GM18867 (cell line): ENCODE data around the gene WAS.
"Not testable (repeated sequence)": the region's sequence is repeated elsewhere in the genome, so short reads cannot be mapped to it uniquely, and the experiment has no call there.

Experiments
- ATAC-seq: cut with Tn5 transposase; IDR thresholded peaks from one replicate; pipeline ENCODE4 v1.9.1; 2021; ENCODE audit warnings: mild to moderate bottlenecking, moderate library complexity; ENCODE audit not compliant: unreplicated experiment

Gene WAS

DNA sequence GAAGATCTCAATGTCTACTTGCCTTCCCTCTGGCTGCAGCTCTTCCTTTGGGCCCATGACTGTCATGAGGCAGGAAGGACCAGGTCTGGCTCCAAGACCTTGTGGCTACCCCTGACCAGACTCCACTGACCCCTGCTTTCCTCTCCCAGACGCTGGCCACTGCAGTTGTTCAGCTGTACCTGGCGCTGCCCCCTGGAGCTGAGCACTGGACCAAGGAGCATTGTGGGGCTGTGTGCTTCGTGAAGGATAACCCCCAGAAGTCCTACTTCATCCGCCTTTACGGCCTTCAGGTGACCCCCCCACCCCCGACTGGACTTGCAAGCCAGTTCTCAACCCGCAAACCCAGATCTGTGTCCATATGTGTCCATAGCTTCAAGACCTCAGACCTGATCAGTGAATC is 535 bp downstream of the WAS start:
- no peak for ATAC-seq

DNA sequence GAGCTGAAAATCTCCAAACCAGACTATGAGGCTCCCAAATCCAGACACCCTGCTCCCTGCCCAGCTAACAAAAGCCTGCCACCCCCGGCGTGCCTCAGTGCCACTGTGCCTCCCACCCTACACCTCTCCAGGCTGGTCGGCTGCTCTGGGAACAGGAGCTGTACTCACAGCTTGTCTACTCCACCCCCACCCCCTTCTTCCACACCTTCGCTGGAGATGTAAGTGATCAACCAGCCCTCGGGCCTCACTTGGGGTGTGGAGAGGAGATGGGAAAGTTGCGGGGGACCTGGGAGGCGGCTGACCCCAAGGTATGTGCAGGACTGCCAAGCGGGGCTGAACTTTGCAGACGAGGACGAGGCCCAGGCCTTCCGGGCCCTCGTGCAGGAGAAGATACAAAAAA is 1.8 kb downstream of the WAS start:
- no peak for ATAC-seq

GRCh38 chrX:48688531-48689150 is 5.0 kb downstream of the WAS start:
- ATAC-seq, result no peak

- no peak for ATAC-seq
These were observed 5.8 kb downstream of the WAS start for GRCh38 chrX:48689208-48689920.

DNA sequence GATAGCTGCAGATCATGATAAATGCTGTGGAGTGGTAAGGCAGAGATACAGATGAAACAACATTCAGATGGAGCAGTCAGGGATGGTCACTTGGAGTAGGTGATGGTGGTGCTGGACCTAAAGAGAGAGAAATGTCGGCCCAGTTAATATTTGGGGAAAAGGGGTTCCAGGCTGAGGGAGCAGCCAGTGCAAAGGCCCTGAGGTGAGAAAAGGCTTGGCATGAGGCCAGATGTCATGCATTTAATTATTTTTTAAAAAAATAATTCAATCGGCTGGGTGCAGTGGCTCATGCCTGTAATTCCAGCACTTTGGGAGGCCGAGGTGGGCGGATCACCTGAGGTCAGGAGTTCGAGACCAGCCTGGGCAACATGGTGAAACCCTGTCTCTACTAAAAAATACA is 8.1 kb downstream of the WAS start:
- ATAC-seq, result not testable (repeated sequence)

DNA sequence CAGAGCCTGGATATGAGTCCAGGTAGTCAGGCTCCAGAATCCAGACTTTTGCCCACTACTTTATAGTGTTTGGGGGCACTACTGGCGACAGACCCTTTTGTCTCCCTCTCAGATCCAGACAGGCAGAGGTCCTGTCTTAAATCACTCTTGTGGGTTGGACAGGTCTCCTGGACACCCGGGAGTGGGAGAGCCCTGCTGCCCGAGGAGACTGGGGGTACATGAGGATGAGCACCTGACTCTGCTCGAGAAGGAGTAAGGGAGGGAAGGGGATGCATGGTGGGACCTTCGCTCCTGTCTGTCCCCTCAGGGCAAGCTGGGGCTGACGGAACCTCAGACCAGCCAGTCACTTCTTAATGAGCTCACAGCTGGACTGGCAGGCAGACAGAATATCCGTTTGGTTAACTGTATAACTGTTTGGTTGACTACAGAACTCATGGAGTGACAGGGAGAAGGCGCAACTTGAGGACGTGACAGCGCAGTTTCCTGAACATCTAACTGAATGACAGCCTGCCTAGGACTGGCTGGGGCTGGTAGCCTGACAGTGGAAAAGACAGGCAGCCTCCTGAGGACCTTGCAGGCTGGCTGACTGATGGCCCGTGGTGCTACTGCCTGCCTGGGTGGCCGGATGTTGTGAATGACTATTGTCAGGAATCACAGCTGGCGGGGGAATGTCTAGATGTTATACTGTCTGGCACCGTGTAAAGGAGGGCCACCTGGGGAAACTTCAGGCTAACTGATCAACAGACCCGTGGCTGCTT is 11.4 kb downstream of the WAS start:
- ATAC-seq, result no peak

DNA sequence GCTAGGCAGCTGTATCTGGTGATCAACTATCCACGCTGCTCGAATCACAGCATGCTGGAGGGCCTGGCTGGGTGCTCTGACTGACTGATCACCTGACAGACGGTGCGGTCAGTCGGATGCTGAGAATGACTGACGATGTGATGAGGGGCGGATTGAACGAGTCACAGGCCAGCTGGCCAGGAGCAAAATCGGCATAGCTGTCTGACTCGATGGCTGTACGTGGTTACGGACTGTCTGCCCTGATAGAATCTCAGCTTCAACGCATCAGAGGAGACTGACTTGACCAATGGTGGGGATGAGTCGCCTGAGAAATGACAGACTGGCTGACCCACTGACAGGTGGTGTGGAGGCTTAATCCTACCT is 11.9 kb downstream of the WAS start:
- ATAC-seq, result no peak

- peak; percentile 2 for ATAC-seq
These were observed 12.3 kb downstream of the WAS start for GRCh38 chrX:48695925-48696300.

DNA sequence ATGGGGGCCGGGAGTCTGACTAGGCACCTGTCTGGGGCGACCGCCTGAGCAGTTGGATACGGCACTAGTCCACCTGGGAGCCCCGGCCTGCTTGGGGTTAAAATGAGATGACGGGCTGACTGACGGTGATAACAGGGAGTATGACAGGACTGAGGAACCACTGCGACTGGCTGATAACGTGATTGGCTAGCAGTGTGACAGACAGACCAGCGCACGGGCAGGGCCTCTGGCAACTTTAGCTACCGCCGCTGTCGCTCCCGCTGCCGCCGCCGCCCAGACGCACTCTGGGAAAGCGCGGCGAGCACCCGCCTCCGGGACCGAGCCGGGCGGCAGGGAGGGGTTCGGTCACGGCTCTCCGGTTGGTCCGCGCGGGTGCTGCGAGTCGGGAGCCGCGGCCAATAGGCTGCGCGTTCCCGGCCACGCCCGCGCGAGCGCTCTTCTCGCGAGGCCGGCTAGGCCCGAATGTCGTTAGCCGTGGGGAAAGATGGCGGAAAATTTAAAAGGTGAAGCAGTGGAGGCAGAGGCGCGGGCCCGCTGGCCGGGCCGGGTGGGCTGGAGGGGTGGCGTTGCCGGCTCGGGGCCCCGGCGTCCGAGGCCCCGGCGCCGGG is 12.8 kb downstream of the WAS start, which contains the start of gene SUV39H1:
Gene SUV39H1, plus strand, starts transcription at position 434 of the 608 bp plus-strand sequence. Its CDS starts 51 bp downstream, at position 485.
- ATAC-seq, result peak; percentile 84

DNA sequence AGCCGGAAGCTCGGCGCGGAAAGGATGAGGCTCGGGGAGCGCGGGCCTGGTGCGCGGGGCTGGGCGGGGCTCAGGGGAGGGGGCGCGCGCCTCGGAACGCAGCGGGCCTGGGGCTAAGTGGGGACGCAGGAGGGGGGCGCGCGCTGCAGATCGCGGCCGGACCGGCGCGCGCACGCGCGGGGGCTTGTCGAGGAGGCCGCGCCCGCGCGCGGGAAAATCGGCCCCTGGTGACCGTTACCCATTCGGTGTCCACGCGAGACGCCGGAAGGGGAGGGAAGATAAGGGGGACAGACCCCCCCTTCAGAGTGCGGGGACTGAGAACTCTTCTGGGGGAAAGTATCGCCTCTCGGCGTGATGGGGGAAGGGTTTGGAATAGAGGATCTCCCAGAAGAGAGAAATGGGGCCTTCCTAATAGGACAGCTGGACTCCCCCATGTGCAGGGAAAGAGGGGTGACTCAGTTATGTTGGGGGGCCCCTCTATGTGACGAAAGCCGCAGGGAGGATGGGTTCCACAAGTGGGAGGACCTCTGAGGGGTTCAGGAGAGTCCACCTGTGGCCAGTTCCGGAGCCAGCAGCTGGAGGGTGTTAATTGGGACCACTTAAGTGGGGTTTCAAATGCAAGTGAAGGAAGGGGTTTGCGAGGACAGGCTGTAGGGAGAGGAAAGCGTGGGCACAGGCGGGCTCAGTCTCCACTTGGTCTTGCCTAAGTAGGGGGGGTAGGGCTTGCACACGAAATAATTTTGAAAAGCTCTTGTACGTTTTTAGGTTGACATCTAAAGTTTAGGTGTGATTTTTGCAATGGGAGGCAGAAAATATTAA is 13.5 kb downstream of the WAS start:
- peak; percentile 17 for ATAC-seq

DNA sequence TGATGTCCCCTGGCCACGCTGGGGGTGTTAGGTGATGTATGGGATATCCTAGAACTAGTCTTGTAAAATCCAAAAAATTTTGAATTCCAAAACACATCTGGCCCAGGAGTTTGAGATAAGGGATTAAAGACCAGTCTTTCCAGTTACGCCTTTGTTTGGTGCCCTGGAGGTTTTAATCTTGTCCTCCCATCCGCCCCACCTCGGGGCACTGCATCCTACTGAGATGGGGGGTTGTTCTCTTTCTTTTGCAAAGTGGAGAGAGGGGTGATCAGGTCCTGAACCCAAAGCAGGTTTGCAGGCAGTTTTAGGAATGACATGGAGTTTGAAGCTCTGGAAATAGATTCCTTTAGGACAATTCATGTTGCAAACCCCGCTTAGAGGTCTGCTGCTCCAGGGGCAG is 14.7 kb downstream of the WAS start:
- ATAC-seq, result no peak

DNA sequence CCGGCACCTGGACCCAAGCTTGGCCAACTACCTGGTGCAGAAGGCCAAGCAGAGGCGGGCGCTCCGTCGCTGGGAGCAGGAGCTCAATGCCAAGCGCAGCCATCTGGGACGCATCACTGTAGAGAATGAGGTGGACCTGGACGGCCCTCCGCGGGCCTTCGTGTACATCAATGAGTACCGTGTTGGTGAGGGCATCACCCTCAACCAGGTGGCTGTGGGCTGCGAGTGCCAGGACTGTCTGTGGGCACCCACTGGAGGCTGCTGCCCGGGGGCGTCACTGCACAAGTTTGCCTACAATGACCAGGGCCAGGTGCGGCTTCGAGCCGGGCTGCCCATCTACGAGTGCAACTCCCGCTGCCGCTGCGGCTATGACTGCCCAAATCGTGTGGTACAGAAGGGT is 16.6 kb downstream of the WAS start:
- no peak for ATAC-seq

DNA sequence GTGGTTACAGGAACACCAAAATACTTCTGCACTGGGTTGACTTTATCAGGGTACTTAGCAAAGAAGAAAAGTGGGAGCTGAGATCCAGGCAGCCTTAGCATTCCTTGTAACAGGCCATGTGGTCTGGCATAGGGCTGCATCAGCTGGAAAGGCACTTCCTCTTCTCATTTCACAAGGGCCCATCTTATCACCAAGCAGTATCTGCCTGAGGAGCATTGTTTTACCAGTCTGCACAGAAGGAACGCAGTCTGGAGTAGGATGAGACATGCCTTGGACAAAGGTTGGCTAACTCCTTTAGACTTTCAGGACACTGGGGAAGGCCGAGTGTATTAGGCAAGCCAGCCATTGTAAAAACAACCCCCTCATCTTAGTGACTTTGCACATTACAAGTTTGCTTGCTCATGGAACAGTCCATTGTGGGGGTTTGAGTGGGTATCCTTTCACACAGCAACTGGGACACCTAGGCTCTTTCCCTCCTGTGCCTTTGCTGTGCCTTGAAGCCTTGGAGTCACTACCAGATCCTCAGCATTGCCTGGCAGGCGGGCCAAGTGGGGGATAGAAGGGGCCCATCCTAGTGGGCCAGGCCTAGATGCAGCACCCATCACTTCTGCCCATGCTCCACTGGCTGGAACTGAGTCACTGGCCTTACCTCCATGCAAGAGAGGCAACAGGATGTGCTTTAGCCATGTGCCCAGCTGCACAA is 17.5 kb downstream of the WAS start:
- no peak for ATAC-seq

DNA sequence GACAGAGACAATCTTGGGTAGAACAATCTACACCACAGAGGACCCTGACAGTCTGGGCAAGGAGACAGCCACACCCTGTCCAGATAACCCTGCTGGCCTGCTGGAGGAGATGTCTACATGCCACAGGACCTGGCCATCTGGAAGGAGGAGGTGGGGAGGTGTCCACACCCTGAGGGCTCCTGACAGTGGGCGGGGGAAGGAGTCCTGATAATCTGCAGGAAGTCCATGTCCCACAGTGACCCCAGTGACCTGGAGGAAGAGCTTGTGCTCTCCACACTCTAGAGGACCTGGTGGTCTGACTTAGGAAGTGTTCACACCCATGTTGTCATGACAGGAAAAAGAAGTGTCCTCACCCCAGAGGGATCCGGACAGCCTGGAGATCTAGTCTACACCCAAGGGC is 18.4 kb downstream of the WAS start:
- no peak for ATAC-seq

- no peak for ATAC-seq
These were observed 19.1 kb downstream of the WAS start for GRCh38 chrX:48702716-48703115.

DNA sequence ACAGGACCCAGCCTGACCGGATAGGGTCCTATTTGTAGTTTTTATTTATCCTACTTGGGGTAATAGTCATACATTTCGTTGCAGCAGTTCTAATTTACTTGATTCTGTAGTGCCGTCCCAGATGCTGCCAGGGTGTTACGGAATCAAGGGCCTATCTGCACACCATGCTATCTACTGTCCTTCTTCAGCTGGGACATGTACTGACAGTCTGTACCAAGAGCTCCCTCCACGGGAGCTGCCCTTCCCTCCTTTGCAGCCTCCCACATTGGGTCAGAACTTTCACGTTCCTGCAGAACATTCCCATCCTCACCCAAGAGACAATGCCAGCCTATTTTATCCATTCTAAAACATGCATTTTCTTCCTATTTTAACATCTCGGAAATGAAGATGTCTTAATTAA is 19.6 kb downstream of the WAS start:
- no peak for ATAC-seq

GRCh38 chrX:48703642-48704481 is 20.3 kb downstream of the WAS start:
- no peak for ATAC-seq

DNA sequence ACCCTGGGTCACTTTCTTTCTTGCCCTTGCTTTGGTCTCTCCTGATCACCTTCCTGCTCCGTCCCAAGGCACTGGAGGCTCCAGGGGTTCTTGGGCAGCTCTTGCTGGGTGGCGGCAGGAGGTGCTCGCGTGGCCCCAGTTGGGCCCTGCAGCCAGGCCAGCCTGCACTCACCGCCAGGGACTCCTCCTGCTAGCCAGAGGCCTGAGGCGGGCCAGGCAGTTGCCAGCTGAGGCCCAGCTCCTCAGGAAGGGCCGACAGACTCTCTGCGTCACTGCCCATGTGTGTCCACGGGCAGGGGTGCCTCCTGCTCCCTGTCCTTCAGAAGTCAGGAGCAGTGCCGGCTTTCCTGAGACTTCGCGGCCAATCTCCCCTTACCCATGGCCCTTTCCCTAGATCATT is 22.3 kb downstream of the WAS start:
- no peak for ATAC-seq

GRCh38 chrX:48709522-48710112 is 26.0 kb downstream of the WAS start:
- ATAC-seq, result no peak
